HG02840 (cell line): ENCODE data around the gene ENOX1.

Source experiments
- ATAC-seq: cut with Tn5 transposase; IDR thresholded peaks from one replicate; pipeline ENCODE4 v1.9.1; 2021; ENCODE audit warnings: mild to moderate bottlenecking, moderate library complexity, moderate number of reproducible peaks; ENCODE audit not compliant: unreplicated experiment, low FRiP score

Gene ENOX1

DNA sequence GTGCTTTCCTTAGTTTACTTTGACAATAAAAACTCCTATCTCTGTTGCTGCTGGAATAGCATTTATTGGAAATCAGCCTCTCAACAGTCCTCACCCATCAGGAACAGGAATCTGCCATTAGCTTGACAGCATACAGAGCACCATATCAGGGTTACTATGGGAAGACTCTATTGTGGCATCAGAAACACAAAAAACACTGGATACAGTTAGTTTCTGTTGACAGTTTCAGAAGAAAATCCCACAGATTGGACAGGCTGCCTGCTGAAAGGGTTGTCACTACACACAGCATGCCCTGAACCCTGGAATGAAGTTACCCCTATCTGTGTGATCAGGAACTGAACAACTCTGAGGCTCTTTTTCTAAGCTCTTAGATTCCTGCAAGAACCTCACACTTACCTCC is 172.7 kb downstream of the ENOX1 start:
- ATAC-seq, result no peak

DNA sequence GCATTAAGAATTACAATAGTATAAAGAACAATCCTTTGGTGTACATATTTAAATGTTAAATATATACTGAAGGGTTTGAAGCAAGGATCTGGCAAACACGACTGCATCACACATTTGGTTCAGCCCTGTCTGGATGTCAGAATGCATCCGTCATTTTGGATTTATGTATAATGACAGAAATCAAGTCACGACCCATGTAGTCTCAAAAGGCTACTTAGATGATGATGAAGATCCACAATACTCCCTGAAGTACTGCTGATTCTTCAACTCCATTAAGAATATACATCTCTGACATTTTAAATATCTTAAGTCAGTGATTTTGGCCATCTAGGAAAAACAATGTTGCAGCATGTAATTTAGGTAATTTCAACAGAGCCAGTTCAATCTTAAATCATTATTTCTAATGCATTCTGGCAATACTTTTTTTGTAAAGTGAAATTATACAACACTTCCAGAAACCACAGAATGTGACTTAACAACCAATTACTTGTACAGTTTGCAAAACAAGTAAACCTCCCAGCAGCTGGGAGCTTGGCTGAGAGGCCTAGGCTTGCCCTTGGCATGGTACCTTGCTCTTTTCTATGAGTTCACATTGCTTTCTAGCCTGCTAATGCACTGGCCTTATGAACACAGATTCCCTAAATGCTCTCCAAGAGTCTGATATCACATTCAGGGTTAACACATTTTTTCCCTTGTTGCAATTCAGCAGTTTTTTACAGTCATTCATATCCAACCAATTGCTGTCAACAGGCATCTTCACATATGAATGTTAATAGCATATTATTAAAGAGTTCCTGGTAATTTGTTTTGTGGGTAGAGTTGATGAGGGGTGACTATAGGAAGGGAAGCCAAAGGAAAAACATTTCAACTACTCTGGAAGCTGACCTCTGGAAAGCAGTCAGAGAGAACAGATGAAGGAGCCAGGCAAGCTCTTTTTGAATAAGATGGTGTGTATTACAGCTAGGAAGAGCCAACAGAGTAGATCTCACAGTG is 175.2 kb downstream of the ENOX1 start:
- ATAC-seq, result no peak

DNA sequence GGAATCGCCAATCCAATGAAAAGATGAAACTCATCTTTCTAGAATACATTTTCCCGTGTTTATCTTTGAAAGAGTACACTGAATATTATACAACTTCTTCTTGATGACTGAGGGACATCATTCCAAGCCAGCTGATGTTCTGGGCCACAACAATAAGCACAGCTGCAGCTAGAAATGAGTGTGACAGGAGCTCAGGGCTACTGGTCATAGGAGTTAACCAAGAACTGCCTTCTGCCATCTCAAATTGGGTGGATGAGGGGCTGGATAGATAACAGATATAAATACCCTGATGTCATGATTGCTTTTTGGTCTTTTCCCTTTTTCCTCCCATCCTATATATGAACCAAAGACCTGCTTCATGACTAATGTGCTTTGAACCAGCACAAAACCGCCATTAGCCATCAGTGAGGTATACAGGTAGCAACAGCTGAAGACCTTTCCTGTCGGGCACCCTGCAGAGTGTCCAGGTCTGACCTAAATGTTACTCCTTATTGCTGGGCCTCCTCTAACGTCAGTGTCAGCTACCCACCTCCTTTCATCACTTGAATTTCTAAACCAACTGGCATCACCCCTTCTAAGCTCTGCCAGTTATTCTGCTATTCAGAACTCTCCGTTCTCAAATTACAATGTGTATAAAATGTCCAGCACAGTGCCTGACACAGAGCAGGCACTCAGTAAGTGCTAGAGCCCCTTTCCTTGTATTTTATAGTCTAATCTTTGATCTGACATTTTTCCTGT is 178.2 kb downstream of the ENOX1 start:
- ATAC-seq, result no peak

DNA sequence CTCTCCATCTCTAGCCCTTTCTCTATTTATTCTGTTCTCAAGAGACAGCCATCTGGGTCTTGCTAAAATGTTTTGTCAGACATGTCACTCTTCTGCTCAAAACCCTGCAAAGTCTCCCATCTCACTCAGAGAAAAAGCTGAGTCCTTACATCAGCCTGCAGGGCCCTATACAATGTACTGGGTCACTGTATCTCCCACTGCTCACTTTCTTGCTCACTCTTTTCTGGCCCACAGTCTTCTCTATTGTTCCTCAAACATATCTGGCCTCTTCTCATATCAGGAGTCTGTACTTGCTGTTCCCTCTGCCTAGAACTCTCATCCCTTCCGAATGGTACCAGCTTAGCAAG is 189.2 kb downstream of the ENOX1 start:
- no peak for ATAC-seq

DNA sequence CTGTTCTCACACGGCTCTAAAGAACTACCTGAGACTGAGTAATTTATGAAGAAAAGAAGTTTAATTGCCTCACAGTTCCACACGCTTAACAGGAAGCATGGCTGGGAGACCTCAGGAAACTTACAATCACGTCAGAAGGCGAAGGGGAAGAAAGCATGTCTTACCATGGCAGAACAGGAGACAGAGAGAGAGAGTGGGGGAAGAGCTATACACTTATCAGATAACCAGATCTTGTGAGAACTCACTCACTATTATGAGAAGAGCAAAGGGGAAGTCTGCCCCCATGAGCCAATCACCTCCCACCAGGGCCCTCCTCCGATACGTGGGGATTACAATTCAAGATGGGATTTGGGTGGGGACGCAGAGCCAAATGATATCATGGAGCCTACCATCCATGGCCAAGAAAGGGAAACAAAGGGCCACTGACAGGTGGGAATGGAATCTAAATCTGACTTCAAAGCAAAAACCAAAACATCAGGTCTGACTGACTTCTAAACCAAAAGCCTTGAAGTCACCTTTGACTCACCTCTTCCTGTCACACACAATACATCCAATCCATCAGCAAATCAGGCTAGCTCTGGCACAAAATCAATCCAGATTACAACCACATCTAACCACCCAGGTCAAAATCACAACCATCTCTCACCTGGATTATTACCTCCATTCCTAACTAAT is 189.7 kb downstream of the ENOX1 start:
- no peak for ATAC-seq

DNA sequence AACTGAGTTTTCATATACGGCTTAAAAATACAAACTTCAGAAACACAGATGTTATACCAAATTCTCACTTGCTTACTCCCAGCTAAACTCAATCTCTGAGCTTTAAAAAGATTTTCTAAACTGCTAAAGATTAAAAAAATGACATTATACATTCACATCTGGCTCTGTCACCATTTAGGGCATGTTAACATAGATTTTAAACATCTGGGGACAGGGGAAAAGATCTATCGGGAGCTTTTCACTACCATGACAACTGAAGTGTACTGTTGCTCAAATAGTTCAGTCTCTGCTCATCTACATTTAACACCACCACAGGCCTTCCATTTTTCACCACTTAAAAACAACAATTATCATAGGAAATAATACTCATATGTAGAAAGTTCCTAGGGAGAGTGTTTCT is 190.8 kb downstream of the ENOX1 start:
- no peak for ATAC-seq

DNA sequence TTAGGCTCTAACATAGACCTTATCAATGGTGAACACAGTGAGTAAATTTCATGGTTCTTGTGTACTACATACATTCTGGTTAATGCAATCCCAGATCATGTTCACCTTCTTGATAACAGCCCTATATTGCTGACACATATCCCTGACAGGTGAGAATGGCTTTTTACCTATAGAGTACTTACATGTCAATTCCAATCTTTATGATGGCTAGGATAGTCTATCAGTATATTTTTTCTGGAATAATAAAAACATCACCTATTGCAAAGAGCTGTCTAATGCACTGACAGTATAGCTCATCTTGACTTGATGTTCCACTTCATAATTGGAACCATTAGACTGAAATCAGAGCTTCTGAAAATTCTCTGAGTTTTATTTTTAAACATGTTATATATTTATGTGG is 199.4 kb downstream of the ENOX1 start:
- ATAC-seq, result no peak

DNA sequence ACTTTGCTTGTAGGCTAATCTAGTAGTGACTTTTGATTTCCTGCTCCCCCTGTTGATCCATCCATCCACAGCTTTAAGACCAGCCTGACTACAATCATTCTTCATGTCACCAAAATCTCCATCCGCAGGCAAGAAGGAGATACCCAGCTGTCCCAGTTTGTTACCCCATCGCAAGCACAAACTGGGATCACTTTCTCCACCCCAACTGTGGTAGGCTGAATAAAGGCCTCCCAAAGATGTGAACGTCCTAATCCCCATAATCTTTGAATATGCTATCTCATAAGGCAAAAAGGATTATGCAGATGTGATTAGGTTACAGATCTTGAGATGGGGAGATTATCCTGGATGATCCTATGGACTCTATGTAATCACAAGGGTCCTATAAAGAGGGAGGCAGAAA is 202.0 kb downstream of the ENOX1 start:
- no peak for ATAC-seq

DNA sequence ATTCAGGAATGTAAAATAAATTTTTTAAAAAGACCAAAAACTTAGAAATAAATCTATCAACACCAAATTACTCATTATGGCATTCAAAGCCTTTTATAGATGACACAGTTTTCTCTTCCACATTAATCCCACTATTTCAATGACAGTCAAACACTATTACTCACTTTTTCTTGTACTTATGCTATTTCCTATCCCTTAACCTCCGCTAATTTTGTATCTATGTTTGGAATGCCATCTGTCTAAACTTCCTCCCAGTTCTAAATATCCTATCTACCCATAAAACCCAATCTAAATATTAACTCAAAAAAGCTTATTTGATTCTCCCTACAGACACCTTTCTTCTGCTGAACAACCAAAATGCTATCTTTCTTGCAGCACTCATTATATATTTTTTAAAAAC is 203.5 kb downstream of the ENOX1 start:
- ATAC-seq, result no peak

DNA sequence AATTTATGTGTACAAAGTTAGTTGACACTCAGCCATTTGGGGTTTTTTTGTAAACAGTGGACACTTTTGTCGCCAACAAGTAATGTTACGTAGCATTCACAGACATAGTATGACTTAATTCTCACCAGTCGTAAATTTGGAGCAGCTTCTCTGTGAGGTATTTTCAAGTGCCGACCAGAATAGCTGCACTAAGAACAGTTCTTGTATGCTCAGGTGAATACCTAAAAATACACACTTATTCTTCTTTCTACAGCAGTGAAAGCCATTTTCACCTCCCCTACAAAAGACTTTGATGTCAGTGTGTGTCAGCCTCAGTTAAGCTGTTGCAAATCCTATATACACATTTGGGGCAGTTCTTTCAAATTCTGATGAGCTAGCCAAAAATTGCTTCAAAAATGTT is 206.5 kb downstream of the ENOX1 start:
- ATAC-seq, result no peak

DNA sequence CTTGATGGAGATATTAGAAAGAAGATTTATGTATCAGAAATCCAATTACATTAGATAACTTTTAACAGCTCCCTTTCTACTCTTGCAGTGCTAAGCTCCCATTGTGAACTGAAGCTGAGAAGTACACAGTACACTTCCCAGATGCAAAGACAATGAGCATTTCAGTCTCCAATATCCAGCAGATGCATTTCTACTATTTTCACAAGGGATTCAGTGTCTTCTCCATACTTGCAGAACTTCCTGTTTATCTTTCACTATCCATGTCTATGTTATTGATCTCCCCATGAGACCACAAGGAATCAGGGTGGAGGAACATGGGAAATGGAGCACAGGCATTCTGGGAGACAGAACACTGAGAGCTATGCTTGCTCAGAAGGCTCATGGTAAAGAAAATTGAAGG is 207.5 kb downstream of the ENOX1 start:
- no peak for ATAC-seq

DNA sequence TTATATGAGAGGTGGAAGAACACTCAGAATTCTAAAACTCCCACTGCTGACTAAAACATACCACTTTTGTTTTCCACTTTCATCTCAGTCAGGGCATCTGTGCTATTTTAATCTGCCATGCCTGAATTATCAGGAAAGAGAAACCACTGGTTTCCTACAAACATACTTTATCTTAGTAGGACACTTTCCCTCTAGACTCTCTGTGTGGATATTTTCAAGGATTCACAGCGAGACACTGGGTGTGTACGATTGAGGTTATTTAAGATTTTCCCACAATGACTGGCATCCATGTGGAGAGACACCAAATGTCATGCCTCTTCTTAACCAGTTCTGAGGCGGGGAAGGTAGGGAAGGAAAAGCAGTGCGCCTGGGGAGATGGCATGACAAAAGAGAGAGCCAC is 212.2 kb downstream of the ENOX1 start:
- no peak for ATAC-seq

DNA sequence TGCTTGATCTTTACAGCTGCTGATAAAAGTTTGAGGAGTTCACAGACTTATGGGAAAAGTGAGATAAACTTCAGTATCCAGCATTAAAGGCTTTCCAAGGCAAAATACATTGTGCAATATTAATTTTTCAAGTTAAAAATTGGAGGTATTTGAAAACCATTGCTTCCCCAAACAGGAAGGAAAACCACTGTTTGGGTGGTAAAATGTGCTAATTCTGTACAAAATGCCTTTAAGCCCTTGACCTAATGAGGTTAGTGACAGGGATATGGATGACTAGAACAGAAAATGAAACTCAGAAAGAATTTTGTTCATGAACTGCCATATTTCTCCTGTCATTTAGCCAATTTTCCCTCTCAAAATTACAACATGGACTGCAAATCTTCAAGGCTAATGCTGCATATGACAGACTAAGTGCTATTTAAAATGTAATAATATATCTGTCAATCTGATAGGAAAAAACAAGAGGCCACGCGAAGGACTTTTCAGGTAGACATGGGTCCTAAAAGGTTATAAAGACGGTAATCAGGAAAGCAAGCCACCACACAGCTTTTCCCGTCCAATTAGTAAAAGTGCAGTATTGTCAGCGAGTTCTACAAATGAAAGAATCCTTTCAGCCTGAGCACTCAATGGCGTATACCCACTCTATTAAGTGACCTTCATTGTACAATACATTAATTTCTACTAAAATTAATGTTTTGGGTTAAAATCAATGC is 212.8 kb downstream of the ENOX1 start:
- no peak for ATAC-seq

DNA sequence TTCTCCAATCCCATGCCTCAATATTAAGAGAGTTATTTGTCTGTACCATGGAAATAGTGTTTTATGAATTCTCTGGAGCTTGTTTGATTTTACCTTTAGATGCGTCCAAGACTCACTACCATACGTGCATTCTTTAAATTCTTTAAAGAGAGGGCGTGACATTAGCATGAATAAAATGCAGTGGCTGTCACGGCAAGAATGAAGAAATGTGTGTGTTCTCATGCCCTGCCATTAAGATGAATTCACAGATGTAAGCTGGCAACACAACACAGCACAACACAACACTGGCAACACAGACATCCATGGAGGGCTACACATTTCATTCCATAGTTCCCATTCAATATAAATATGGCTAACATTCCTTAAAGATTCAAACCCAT is 213.4 kb downstream of the ENOX1 start:
- ATAC-seq, result no peak

DNA sequence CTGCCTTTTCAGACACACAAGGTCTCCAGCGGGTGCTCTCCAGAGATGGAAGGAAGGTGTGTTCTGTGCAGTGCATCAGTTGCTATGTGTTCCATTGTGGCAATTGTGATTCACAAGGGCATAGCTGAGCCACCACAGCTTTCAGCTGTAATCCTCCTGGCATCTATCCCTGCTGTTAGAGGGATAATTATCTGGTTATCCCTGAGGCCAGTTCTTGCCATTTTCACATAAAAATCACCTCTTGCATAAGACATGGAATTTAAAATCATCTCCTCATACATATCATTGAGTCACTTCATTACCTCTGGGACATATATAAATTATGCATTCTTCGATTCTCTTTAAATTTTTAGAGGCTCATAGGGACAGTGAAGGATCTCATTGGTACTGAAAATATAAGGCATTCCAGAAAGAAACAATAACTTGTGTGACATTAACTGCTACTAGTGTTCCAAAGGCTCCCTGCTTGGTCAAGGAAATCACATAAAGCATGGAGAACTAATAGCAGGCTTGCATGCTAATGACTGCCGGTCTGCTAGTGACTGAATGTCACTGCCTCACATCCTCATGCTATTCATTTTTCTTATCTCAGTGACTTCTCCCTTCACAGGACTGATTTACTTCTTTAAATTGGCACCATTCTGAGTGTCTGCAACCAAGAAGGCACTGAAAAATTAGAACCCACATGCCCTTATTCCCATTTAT is 214.0 kb downstream of the ENOX1 start:
- no peak for ATAC-seq

DNA sequence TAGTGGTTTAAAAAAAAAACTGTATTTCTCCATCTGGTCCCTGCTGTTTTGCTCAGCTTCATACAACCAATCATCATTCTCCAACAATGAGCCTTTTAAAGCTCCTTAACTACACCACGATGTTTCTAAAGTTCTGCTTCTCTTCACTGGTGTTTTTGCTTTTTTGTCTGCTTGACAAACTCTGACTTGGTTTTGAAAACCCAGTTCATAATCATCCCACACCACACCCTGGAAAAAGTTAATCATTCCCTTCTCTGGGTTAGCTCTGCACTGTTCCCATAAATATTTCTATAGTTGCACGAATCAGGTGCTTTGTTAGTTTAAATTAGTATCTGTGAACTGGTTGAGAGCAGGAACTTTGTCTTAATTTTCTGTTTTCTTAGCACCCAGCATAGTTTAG is 217.1 kb downstream of the ENOX1 start:
- ATAC-seq, result no peak

DNA sequence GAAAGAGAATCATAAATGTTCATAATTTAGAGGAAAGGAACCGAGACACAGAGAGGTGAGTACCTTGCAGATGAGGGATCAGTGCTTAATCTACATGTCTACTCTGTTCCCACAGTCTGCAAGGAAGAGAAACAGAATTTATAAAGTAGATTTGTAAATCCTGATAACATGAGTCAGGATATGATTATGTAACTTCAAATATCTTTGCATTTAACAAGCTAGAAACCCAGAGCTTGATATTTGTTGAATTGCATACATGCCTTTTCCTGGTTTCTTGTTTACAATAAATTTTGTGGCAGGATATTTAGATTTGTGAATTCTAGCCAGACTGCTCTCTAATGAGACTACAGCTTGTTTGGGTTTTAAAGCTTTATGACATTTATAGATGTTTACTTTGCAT is 219.2 kb downstream of the ENOX1 start:
- no peak for ATAC-seq

DNA sequence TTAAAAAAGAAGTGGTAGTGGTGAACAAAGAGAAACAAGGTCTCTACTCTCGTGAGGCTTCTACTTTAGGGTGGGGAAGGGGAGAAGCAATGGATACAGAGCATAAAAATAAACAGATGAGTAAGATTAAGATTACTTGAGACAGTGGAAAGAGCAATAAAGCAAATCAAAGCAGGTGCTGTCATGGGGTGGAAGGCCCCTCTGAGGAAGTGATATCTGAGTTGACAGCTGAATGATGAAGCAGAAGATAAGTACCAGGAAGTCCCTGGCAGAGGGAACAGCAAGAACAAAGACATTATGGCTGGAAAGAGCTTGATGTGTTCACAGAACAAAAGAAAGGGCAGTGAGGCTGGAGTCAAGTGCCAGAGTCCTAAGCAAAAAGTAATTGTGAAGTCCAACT is 221.8 kb downstream of the ENOX1 start:
- no peak for ATAC-seq

DNA sequence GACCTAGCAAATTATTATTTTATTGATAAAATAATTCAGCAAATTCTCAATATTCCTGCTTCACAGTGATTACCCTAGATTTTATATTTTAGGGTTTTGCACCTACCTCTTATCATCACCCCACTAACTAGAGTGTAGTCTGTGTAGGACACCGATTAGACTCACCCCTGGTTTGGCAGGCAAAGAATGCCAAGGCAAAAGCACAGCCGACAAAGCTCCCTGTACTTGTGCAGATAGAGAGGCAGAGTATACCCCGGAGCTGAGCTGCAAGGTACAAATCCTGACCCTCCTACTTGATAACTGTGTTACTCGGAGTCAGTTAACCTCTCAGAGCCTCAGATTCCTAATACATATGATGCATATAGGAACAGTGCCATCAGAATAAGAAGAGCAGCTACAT is 225.7 kb downstream of the ENOX1 start:
- no peak for ATAC-seq

DNA sequence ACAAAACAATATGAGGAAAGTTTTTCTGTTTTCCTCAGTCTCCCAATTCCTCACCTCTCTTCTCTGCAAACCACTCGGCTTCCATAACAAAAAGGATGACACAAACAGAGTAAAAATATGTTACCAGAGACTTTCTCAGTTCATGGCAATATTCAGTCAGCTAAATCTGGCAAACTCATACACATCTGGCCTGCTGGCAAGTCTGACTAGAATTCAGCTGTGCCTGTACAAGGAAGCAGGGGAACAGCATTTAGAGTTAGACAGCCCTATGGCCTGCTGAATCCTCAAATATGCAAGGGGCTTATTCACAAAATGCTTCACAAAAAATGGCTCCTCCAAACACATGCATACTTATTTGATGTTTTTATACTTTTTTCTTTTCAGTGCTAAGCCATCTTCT is 227.8 kb downstream of the ENOX1 start:
- ATAC-seq, result no peak
